GM19455 (cell line): ENCODE measurements around the gene HYAL1.
"Not testable (repeated sequence)": the region's sequence is repeated elsewhere in the genome, so short reads cannot be mapped to it uniquely, and the experiment has no call there.

Experiments used
- ATAC-seq: cut with Tn5 transposase; IDR thresholded peaks from one replicate; pipeline ENCODE4 v1.9.1; 2021; ENCODE audit not compliant: unreplicated experiment

HYAL1 gene

DNA sequence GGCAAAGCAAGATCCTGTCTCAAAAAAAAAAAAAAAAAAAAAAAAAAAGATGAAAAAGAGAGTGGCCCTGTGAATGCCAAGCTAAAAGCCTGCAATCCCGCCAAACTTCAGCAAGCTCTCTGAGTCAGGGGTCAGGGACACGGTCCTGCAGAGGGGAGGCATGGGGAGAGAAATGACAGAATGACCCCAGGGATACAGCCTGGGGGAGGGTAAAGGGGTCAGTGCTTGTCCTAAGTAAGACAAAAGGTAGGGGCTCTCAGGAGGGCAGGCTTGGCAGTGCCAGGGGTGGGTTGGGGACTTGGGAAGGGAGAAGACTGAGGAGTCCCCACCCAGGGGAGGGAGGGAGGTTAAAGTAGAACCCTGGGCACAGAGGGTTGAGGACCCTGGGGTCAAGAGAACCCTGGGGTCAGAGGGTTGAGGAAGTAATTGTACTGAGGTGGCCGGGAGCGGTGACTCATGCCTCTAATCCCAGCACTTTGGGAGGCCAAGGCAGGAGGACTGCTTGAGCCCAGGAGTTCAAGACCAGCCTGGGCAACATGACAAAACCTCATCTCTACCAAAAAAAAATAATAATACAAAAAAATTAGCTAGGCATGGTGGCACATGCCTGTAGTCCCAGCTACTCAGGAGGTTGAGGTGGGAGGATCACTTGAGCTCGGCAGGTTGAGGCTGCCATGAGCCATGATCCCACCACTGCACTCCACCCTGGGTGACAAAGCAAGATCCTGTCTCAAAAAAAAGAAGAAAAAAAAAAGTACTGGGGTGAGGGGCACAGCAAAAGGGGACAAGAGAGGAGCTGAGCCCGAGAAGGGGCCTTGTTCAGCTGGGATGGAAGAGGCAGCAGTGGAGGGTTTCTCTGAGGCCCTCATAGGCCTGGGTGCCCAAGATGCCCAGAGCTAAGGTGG lies 39.6 kb downstream of the HYAL1 start:
- no peak for ATAC-seq

DNA sequence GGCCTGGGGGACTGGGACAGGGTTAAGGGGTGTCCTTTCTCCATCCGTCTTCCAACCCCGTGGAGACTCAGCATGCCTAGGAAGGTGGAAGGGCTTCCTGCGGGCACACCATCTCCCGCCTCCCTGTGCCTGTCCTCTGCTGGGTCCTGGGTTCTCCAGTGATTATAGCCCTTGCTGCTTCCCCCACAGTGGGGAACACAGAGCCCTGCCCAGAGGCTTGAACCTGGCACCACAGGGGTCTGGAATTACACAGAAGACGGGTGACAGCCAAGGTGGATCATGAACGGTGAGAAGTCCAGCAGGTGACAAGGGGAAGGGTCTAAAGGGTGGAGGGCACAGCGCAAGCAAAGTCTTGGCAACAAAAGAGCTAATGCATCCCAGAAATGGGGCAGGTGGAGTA lies 40.6 kb downstream of the HYAL1 start:
- ATAC-seq: no peak

DNA sequence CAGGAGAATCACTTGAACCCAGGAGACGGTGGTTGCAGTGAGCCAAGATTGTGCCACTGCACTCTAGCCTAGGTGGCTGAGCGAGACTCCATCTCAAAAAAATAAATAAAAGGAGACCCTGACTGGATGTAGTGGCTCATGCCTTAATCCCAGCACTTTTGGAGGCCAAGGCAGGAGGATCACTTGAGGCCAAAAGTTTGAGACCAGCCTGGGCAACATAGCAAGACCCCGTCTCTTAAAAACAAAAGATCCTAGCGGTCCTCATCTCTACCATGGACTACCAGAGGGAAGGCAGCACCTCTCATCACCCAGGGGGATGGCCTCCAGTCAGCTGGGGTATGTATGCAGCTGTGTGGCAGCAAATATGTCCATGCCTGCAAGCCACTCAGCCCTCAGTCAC lies 41.2 kb downstream of the HYAL1 start:
- ATAC-seq: not testable (repeated sequence)

DNA sequence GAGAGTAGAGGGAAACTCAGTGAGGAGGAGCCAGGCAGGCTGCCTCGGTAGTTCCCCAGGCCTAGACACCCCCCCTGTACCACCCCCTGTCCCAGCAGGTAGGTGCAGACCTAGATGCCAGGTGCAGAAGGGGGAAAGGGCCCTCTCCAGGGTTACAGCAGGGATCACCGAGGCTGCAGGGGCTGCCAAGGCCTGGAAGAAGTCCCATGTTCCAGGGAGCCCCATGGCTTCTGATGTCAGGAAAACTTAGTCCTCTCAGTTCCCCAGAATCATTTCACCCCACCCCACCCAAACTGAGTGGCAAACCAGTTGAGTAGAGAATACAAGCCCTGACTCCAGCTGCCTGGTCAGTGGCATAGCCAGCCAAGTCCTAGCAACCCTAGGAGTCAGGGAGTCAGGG lies 41.9 kb downstream of the HYAL1 start:
- ATAC-seq: no peak

DNA sequence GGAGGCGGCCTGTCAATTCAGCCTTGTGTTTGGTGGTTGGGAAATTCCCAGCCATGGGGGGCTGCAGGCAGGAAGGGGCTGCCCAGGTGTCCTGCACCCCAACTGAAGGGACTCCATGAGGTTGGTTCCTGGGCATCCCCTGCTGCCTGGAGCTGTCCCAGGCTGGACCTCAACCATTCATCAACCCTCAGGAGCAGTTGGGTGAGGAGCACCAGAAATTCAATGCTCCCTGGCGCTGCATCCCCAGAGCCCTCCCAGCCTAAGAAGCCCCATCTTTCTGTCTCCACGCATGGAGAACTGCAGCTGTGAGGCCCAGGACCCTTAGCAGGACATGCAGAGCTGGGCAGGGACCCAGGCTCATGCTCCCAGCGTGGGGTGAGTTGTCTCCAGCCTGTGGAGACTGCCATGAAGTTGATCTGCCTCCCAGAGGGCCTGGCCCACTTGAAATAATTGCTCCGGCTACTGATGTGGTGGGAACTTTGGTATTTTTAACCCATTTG lies 42.4 kb downstream of the HYAL1 start:
- ATAC-seq: no peak

DNA sequence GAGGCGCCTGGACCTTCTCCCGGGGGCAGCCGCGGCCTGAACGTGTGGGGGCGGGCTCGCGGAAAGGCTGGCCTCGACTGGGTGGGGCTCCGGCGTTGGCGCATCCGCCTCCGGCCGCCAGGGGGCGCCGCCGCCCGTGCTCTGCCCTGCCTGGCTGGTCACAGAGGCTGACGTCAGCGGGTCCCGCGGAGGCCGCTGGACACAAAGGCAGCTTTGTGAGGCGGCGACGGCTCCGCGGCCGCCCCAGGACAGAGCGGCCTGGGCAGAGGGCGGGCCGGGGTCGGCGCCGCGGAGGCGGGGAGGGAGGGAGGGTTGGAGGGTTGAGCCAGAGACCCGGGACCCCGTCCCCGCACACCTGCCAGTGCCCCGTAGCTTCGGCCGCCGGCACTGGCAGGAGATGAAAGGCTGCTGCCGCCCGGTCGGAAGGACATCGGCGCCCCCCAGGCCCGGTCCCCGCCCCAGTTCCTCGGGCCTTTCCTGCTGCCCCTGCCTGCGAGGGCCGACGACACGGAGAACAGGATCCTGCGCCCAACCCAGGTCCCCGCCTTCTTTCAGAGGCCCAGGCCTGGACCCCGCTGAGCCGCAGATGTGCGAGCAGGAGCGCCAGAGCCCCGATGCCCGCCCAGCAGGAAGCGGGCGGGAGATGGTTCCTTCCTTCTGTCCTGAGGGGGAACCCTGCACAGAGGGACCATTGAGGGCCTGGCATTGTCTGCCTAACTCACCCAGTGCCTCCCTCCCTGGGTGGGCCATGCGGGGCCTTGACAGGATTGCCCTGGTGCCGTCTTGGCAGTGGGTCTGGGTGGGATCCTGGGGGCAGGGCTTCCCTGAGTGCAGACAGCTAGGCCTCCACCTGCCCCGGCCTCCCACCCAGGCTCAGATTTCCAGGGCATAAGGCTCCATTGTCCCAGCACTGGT lies 43.1 kb downstream of the HYAL1 start:
- ATAC-seq: peak; percentile 87

DNA sequence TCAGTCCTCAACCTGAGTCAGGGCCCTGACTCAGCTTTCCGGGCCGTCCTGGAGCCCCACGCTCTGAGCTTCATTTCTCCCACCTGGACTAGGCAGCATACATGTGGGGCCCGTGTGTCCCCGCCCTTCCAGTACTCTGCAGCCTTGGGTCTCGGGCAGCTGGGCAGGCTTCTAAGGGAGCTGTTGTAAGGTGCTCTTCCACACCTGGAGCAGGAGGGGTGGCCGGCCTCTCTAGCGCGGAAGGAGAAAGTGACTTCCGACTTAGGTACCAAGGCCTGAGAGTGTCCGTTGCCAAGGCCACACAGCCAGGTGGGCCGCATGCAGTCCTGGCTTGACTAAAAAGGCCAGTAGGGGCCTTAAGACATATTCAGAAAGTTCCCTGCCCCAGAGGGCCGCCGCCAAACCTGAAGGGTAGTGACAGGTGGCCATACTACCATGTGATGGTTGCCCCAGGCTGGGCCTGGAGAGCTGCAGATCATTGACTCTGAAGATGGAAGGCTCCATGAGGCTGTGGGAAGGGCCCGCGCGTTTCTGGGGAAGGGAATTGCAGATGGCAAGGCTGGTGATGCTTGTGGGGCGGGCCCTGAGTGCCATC lies 43.8 kb downstream of the HYAL1 start:
- ATAC-seq: peak; percentile 5

DNA sequence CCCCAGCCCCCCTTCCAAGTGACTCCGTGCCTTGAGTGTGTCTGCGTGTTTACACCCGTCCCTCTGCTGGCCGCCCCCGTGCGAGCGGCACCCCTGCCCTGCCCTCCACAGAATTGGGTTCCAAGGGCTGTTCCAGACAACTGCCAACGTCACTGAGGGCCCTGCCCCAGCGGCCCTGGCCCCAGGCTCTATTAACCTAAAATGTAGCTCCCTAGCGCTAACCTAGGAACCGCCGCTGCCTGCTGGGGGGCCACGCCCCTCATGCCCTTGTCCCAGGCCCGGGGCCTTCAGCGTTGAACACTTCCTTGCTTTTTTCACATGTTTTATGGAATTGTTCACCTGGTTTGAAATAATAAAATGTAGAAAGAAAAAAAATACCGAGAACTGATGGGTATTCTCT lies 44.4 kb downstream of the HYAL1 start:
- no peak for ATAC-seq

DNA sequence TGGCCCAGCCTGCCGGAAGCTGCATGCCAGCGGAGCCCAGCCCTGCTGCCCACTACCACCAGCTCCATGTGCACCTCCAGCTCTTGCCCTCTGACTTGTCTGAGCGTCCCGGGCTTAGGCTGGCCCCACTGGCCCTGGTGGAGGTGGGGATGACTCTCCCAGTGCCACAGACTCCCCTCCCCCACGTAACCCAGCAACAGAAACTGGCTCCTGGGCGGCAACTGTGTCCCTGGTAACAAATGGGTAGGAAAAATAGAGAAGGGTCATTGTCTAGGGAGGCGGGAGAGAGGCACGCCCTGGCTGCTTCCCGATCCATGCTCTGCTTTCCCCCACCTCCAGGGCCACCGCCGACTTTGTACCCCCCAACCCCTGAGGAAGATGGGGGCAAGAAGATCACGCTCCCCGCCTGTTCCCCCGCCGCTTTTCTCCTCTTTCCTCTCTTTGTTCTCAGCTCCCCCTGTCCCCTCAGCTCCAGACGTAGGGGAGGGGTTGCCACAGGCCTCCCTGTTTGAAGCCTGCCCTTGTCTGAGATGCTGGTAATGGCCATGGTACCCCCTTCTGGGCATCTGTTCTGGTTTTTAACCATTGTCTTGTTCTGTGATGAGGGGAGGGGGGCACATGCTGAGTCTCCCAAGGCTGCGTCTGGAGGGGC lies 45.2 kb downstream of the HYAL1 start:
- no peak for ATAC-seq

DNA sequence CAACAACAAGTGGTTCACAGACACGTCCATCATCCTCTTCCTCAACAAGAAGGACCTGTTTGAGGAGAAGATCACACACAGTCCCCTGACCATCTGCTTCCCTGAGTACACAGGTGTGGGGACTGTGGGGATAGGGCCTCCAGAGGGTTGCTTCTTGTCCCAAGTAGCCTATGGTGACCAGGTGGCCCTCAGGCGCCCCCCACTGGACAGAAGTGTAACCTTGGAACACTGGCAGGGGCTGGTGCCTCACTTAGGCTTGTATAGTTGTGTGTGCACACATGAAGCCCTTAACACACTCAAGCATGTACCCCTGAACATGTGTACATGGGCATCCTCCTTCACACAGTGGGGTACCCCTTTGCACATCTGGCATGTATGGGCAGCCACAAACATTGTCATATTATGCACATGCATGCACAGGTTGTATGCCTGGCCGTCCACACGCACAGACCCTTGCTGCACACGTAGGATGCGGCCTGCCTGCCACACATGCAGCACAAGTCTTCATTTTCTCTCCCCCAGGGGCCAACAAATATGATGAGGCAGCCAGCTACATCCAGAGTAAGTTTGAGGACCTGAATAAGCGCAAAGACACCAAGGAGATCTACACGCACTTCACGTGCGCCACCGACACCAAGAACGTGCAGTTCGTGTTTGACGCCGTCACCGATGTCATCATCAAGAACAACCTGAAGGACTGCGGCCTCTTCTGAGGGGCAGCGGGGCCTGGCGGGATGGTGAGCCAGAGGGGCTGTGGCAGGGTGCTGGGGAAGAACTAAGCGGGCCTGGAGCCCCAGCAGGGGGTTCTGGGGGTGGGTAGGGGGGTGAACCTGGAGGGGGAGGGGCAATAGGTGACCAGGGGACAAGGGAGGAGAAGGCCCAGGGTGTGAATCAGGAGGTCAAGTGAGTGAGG lies 46.1 kb downstream of the HYAL1 start:
- ATAC-seq: no peak

DNA sequence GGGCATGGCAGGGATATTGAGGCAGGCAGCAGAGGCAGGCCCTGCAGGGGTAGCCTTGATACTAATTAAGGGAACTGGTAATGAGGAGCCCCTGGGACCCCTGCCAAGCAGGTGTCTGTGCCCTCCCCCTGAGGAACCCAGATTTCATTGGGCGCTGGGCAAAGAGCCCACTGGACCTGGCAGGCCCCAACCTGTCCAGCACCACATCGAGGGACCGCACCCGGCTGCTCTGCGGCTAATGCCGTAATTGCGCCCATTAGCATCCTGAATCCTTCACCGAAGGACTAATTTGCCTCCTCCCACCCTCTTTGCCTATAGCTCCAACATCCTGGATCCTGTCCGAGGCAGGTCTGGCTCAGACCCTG lies 48.1 kb downstream of the HYAL1 start:
- no peak for ATAC-seq

DNA sequence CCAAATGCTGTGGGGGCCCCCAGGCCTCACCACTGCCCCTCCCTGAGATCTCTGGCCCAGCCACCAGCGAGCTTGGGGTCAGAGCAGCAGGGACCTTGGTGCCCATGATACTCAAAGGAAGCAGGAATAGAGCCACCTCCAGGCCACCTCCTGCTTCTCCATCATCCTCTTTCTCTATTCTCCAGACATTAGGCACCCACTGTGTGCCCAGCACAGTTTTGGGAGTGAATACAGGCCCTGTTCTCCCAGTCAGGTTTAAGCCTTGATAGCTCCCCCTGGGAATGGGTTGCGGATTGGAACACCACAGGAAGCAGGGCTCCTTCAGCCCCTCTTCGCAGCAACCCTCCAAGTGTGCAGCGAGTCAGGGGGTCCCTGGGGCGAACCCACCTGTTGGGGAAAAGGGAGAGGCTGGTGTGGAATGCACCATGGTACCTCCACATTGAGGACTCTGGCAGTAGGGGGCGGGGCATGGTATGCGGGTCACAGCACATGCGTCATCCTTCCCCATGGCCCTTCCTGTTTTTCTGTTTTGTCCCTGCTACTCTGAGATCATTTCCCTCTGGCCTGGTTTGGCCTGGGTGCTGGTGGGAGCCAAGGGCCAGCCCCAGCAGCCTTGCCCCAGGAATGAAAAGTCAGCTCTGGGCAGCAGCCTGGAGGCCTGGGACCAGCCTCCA lies 48.7 kb downstream of the HYAL1 start:
- no peak for ATAC-seq

DNA sequence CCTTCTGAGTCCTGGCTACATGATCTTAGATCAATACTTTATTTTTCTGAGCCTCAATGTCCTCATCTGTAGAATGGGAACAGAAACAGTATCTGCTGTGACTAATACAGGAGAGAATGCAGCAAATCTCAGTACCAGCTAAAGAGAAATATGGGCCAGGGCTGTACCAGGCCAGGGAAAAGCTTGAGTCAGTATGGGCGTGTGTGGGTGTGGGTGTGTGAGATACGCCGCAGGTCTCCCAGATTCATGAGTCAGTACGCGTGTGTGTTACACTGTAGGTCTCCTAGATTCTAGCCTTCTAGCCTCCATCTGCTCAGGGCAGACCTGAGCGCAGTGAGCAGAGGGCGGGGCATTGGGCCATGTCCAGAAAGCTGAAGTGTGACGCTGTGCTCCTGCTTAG lies 52.2 kb downstream of the HYAL1 start:
- ATAC-seq: no peak

DNA sequence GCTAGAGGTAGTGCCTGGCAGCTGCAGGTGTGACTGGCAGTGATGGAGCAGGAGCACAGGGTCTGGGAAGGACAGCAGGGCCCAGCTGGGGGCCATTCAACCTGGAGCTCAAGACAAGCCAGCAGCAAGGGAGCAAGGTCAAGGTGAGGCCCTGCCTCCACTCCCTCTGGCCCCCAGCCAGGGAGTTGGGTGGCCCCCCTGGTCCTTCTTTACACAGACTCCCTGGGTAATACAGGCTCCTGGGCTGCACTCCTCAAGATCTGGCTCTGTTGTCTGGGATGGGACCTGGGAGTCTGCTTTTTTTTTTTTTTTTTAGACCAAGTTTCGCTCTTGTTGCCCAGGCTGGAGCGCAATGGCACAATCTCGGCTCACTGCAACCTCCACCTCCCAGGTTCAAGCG lies 52.9 kb downstream of the HYAL1 start:
- ATAC-seq: no peak
